Ascending aorta (tissue), 2 donors: ENCODE data around the gene MRM1. TPM values are rescaled to one million over a fixed set of nuclear protein-coding genes. Genes with fewer than 3 reads are reported as not detected.

ENCODE experiments used
- DNase-seq, 2 donors: peaks; one replicate each; pipeline ENCODE4 v3.0.0-alpha.2; 2019; ENCODE audit warnings: low spot score in 2 of 2
- H3K27ac ChIP-seq, 2 donors: fragments of 200-600 bp; sonication (generic); one replicate each; pipeline ENCODE4 v1.5.1; 2016 to 2017; ENCODE audit warnings: mild to moderate bottlenecking in 1 of 2
- H3K27me3 ChIP-seq: fragments of 200-600 bp; sonication (generic); one replicate; pipeline ENCODE4 v1.5.1; 2017
- H3K36me3 ChIP-seq, 2 donors: fragments of 200-600 bp; sonication (generic); one replicate each; pipeline ENCODE4 v1.5.1; 2016
- H3K4me1 ChIP-seq, 2 donors: fragments of 200-600 bp; sonication (generic); one replicate each; pipeline ENCODE4 v1.5.1; 2016 to 2017; ENCODE audit warnings: mild to moderate bottlenecking in 1 of 2
- H3K4me3 ChIP-seq, 2 donors: fragments of 200-600 bp; sonication (generic); one replicate each; pipeline ENCODE4 v1.5.1; 2016 to 2017; ENCODE audit warnings: mild to moderate bottlenecking in 1 of 2
- H3K9me3 ChIP-seq, 2 donors: fragments of 200-600 bp; sonication (generic); one replicate each; pipeline ENCODE4 v1.5.1; 2016
- intact Hi-C: fragments of 100-400 bp; cut with DNase I; formaldehyde crosslinking; loops from one replicate; pipeline ENCODE4 v1.15.1; 2023
- total RNA-seq: library from RNA; depleted of rRNA; stranded (reverse); fragments of >200 nt; gene quantifications from one replicate; pipeline ENCODE4 v1.1.0, GENCODE V29; 2016
- TF ChIP-seq, protein P1 (sequence below), 3 experiments: fragments of 200-600 bp in 2 of 3; fragments of 450-650 bp in 1 of 3; sonication (generic) in 2 of 3; IDR thresholded peaks; one replicate each; pipeline ENCODE4 v1.5.1; 2016 to 2019; ENCODE audit warnings: antibody characterized with exemption in 3 of 3, mild to moderate bottlenecking in 1 of 3, moderate library complexity in 1 of 3

Gene MRM1
- total RNA-seq, 1 donor from 2014 or later: not detected

GRCh38 chr17:36643086-36643685 is 41.8 kb downstream of the MRM1 start:
- TF ChIP-seq, protein P1, sequence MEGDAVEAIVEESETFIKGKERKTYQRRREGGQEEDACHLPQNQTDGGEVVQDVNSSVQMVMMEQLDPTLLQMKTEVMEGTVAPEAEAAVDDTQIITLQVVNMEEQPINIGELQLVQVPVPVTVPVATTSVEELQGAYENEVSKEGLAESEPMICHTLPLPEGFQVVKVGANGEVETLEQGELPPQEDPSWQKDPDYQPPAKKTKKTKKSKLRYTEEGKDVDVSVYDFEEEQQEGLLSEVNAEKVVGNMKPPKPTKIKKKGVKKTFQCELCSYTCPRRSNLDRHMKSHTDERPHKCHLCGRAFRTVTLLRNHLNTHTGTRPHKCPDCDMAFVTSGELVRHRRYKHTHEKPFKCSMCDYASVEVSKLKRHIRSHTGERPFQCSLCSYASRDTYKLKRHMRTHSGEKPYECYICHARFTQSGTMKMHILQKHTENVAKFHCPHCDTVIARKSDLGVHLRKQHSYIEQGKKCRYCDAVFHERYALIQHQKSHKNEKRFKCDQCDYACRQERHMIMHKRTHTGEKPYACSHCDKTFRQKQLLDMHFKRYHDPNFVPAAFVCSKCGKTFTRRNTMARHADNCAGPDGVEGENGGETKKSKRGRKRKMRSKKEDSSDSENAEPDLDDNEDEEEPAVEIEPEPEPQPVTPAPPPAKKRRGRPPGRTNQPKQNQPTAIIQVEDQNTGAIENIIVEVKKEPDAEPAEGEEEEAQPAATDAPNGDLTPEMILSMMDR (IDR thresholded peaks at IDR 0.05): no peak
- DNase-seq: no peak
- Histone ChIP-seq H3K27me3 (peaks cover 10% of the 10 kb centered on the region), H3K36me3 (no peaks in the 10 kb centered on the region), H3K27ac (no peak overlapping the region), H3K9me3 (no peaks in the 10 kb centered on the region), H3K4me1 (peaks cover 6 to 7% of the 10 kb centered on the region in 2 donors), H3K4me3 (no peak overlapping the region)
- intact Hi-C loops: no loop called here

DNA sequence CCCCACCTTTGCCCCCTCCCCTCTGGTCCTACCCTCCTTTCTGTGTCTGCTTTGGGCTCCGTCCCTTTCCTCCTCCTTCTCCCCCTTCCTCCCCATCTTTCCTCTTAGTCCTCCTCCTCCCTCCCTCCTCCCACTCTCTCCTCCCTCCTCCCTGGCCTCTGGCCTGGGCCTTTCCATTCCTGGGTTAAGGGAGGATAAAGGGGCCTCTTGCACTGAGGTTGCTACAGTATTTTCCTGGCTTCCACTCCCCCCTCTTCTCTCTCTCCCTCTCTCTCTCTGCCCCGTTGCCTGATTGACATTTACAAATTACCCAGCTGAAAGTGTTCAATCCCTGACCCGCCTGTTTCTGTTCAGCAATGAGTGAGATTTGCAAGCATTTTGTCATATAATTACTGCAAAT is 44.0 kb downstream of the MRM1 start:
- peaks cover 10% of the 10 kb centered on the region for H3K27me3 ChIP-seq
- DNase-seq: no peak
- intact Hi-C loops: no loop called here
- H3K4me3 ChIP-seq: no peak overlapping the region
- peaks cover 6 to 7% of the 10 kb centered on the region in 2 donors for H3K4me1 ChIP-seq
- H3K27ac ChIP-seq: no peak overlapping the region
- TF ChIP-seq, protein P1 (IDR thresholded peaks at IDR 0.05): no peak
- no peaks in the 10 kb centered on the region for H3K9me3 ChIP-seq
- H3K36me3 ChIP-seq: no peaks in the 10 kb centered on the region

DNA sequence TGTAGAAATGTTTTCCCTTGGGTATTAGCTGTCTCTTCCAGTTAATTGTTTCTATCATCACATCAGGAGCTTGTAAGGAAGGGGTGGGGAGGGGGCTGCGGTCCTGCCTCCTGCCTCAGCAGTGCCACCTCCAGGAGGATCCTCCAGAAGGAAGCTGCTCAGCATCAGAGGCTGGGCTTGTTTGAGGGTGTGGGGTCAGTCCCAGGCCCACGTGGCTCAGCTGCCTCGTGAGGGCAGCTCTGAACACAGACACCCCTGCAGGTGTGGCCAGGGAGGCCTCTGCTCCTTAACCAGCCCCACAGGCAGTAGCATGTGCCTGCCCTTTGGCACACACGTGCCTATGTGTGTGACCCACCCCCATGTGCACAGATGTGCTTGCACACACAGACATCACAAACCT is 46.3 kb downstream of the MRM1 start:
- TF ChIP-seq, protein P1 (IDR thresholded peaks at IDR 0.05): no peak
- DNase-seq: no peak
- no peaks in the 10 kb centered on the region for H3K4me1 ChIP-seq
- H3K4me3 ChIP-seq: no peak overlapping the region
- no peak overlapping the region for H3K27ac ChIP-seq
- H3K36me3 ChIP-seq: no peaks in the 10 kb centered on the region
- no peaks in the 10 kb centered on the region for H3K9me3 ChIP-seq
- intact Hi-C loops: no loop called here
- no peaks in the 10 kb centered on the region for H3K27me3 ChIP-seq

DNA sequence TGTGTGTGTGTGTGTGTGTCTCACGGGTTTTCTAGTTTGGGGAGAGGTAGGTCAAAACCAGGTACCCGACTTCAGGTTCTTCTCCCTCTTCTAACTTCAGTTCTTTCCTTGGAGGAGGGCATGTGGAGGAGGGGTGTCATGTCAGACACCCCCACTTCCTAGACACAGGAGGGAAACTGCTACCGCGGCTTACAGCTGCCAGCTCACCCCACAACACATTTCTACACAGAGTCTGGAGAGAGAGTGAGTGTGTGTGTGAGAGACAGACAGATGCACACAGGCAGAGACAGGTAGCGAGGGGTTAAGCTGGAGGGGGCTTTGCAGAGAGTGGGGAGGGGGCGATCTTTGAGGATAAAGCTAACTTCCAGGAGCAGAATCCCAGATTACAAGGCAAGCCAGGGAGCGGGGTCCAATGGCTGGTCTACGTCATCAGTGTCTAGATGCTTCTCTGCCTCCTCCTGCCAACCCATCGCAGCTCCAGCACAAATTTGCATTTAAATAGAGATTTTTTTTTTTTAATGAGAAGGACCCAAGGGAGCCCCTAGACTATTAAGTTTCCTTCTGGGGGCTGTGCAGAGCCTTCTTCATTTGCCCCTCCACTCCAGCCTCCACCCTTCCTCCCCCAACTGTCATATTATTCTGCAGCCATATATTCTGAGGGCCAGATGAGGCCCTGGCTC is 48.9 kb downstream of the MRM1 start:
- intact Hi-C loops: no loop called here
- Histone ChIP-seq H3K36me3 (no peaks in the 10 kb centered on the region), H3K4me3 (no peak overlapping the region), H3K4me1 (no peaks in the 10 kb centered on the region), H3K9me3 (no peaks in the 10 kb centered on the region), H3K27ac (no peak overlapping the region), H3K27me3 (no peaks in the 10 kb centered on the region)
- no peak for DNase-seq
- TF ChIP-seq, protein P1 (IDR thresholded peaks at IDR 0.05): no peak

DNA sequence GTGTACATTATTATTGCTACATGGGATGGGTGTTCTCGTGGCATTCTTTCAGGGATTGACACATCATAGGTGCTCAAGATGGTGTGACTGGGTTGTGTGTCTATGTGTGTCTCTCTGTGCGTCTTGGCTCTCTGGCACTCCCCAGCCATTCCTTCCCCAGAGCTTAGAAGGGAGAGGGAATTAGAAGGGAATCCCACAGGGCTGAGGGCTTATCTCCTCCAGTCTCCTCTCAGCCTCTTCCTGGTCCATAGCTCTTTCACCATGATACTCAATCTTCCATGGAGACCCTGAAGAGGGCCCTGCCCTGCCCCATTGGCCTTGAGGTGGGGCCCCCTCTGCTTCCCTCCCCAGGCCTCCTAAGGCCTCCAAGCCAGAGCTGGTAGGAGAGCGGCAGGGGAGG is 52.0 kb downstream of the MRM1 start:
- no peak for DNase-seq
- no peak overlapping the region for H3K4me3 ChIP-seq
- H3K27me3 ChIP-seq: no peaks in the 10 kb centered on the region
- peaks cover 0 to 3% of the 10 kb centered on the region in 2 donors for H3K4me1 ChIP-seq
- intact Hi-C loops: no loop called here
- no peaks in the 10 kb centered on the region for H3K9me3 ChIP-seq
- no peak overlapping the region for H3K27ac ChIP-seq
- H3K36me3 ChIP-seq: no peaks in the 10 kb centered on the region
- TF ChIP-seq, protein P1 (IDR thresholded peaks at IDR 0.05): no peak
